ENCODE data around the gene MCF2L.
"Not testable (repeated sequence)": the region's sequence is repeated elsewhere in the genome, so short reads cannot be mapped to it uniquely, and the experiment has no call there.

MCF2L gene

GRCh38 chr13:113029061-113029445 is 60.0 kb downstream of the MCF2L start:
- in situ Hi-C loops (cut with HindIII; ENCODE audit: low sequenced_read_pairs) = no loop called here
- no peak for DNase-seq (ENCODE audit: low read depth, low spot score)
- H3K4me3 ChIP-seq (ENCODE audit: low read depth, low read length) = no peak overlapping the region
- no peak for TF ChIP-seq CTCF (IDR thresholded peaks at IDR 0.05; ENCODE audit: low read depth, low read length)

GRCh38 chr13:113029487-113030258 is 60.7 kb downstream of the MCF2L start:
- no peak overlapping the region for H3K4me3 ChIP-seq (ENCODE audit: low read depth, low read length)
- in situ Hi-C loops (cut with HindIII; ENCODE audit: low sequenced_read_pairs) = no loop called here
- DNase-seq (ENCODE audit: low read depth, low spot score) = no peak
- peak; percentile 93 for TF ChIP-seq CTCF (IDR thresholded peaks at IDR 0.05; ENCODE audit: low read depth, low read length)

- in situ Hi-C loops (cut with HindIII; ENCODE audit: low sequenced_read_pairs); H3K4me3 ChIP-seq (ENCODE audit: low read depth, low read length); DNase-seq (ENCODE audit: low read depth, low spot score): not testable (repeated sequence)
Observed at GRCh38 chr13:113030259-113030640, 61.2 kb downstream of the MCF2L start.

GRCh38 chr13:113031465-113031864 is 62.5 kb downstream of the MCF2L start:
- no peak for DNase-seq (ENCODE audit: low read depth, low spot score)
- H3K4me3 ChIP-seq (ENCODE audit: low read depth, low read length) = no peak overlapping the region
- in situ Hi-C loops (cut with HindIII; ENCODE audit: low sequenced_read_pairs) = no loop called here
- TF ChIP-seq CTCF (IDR thresholded peaks at IDR 0.05; ENCODE audit: low read depth, low read length) = no peak

- in situ Hi-C loops (cut with HindIII; ENCODE audit: low sequenced_read_pairs) = no loop called here
- TF ChIP-seq CTCF (IDR thresholded peaks at IDR 0.05; ENCODE audit: low read depth, low read length) = no peak
Observed at GRCh38 chr13:113032291-113032690, 63.3 kb downstream of the MCF2L start.

GRCh38 chr13:113033054-113033850 is 64.2 kb downstream of the MCF2L start:
- in situ Hi-C loops (cut with HindIII; ENCODE audit: low sequenced_read_pairs) = no loop called here
- no peak for TF ChIP-seq CTCF (IDR thresholded peaks at IDR 0.05; ENCODE audit: low read depth, low read length)
- no peak for DNase-seq (ENCODE audit: low read depth, low spot score)
- no peak overlapping the region for H3K4me3 ChIP-seq (ENCODE audit: low read depth, low read length)

More at GRCh38 chr13:113032291-113032690, 63.3 kb downstream of the MCF2L start:
- H3K4me3 ChIP-seq (ENCODE audit: low read depth, low read length) = no peak overlapping the region
- no peak for DNase-seq (ENCODE audit: low read depth, low spot score)

Data from astrocyte of the spinal cord (primary cell).